Tibial nerve (tissue), 4 donors: ENCODE measurements around the gene DENND11. TPM values are rescaled to one million over a fixed set of nuclear protein-coding genes. Genes with fewer than 3 reads are reported as not detected.

Experiments used
- DNase-seq, 2 donors: peaks; one replicate each; pipeline ENCODE4 v3.0.0-alpha.2; 2019; ENCODE audit warnings: low spot score in 2 of 2
- H3K27ac ChIP-seq, 4 donors: fragments of 200-600 bp; sonication (generic) in 3 of 4; one replicate each; pipeline ENCODE4 v1.5.1; 2017 to 2019; ENCODE audit warnings: mild to moderate bottlenecking in 1 of 4
- H3K27me3 ChIP-seq, 2 donors: fragments of 200-600 bp; sonication (generic) in 1 of 2; one replicate each; pipeline versions ENCODE4 v1.5.1 to v1.6.0; 2017 to 2019
- H3K36me3 ChIP-seq, 3 donors: fragments of 200-600 bp; sonication (generic); one replicate each; pipeline ENCODE4 v1.5.1; 2018 to 2019
- H3K4me1 ChIP-seq, 4 donors: fragments of 200-600 bp; sonication (generic) in 3 of 4; one replicate each; pipeline ENCODE4 v1.5.1; 2017 to 2019
- H3K4me3 ChIP-seq, 4 donors: fragments of 200-600 bp; sonication (generic) in 3 of 4; one replicate each; pipeline ENCODE4 v1.5.1; 2017 to 2019; ENCODE audit warnings: mild to moderate bottlenecking in 1 of 4, moderate library complexity in 1 of 4
- H3K9me3 ChIP-seq, 4 donors: fragments of 200-600 bp; sonication (generic) in 3 of 4; one replicate each; pipeline ENCODE4 v1.5.1; 2017 to 2019
- EP300 ChIP-seq, 2 donors: sonication (generic); formaldehyde crosslinking; IDR thresholded peaks; one replicate each; pipeline ENCODE4 v1.6.1; 2017; ENCODE audit warnings: antibody characterized with exemption in 2 of 2, mild to moderate bottlenecking in 1 of 2
- POLR2A ChIP-seq, 2 donors: fragments of 450-650 bp; IDR thresholded peaks; one replicate each; pipeline ENCODE4 v1.6.1; 2017; ENCODE audit warnings: antibody characterized with exemption in 2 of 2, mild to moderate bottlenecking in 2 of 2, moderate library complexity in 2 of 2
- WGBS, 2 donors: methylation state at CpG; one replicate each; pipeline ENCODE4 v1.1.5; 2018; 5-methylcytosine and 5-hydroxymethylcytosine counted together
- small RNA-seq: library from RNA; depleted of rRNA; stranded (forward); fragments of <200 nt; gene quantifications from one replicate; pipeline ENCODE3, GENCODE V24; 2016
- total RNA-seq, 4 donors: library from RNA; depleted of rRNA; stranded (reverse); fragments of >200 nt; gene quantifications; one replicate each; pipeline ENCODE4 v1.1.0, GENCODE V29; 2016
- TF ChIP-seq, protein P1 (sequence below), 5 experiments: fragments of 200-600 bp in 3 of 5; fragments of 450-650 bp in 2 of 5; sonication (generic) in 3 of 5; IDR thresholded peaks; one replicate each; pipeline ENCODE4 v1.5.1; 2016 to 2019; ENCODE audit warnings: antibody characterized with exemption in 5 of 5, mild to moderate bottlenecking in 3 of 5, moderate library complexity in 2 of 5

DENND11 gene
- total RNA-seq, 4 donors from 2014 or later, result 14.1 to 16.7 (median 15.5) TPM

DNA sequence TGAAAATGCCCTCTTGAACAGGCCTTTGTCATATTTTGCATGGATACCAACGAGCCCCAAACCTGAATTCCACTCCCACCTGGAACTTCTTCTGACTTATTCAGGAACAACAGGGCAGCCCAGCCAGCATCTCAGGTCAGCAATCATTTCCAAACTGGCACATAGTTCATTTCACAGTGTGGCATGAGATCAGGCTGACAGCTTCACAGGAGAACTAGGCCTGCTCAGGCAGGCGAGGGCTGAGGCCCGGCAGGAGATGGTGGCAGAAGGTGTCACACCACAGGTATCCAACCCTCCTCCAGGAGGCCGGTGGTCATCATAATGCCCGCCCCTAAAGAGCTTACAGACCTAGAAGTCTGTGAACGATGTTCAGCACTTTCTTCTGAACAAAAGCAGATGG, 42.5 kb downstream of the DENND11 start:
- 84 to 91% methylated on average over 6 of the region's 6 CpGs for WGBS, 2 donors
- no peaks in the 10 kb centered on the region for H3K9me3 ChIP-seq
- peaks cover 0 to 82% (median 0%) of the 10 kb centered on the region in 3 donors for H3K36me3 ChIP-seq
- peak overlapping the region in 1 of 4 donors; percentile 19 for H3K27ac ChIP-seq
- DNase-seq, result no peak
- H3K4me3 ChIP-seq, result no peak overlapping the region
- H3K27me3 ChIP-seq, result no peaks in the 10 kb centered on the region
- peaks cover 0 to 2% (median 0%) of the 10 kb centered on the region in 4 donors for H3K4me1 ChIP-seq
- TF ChIP-seq, protein P1, sequence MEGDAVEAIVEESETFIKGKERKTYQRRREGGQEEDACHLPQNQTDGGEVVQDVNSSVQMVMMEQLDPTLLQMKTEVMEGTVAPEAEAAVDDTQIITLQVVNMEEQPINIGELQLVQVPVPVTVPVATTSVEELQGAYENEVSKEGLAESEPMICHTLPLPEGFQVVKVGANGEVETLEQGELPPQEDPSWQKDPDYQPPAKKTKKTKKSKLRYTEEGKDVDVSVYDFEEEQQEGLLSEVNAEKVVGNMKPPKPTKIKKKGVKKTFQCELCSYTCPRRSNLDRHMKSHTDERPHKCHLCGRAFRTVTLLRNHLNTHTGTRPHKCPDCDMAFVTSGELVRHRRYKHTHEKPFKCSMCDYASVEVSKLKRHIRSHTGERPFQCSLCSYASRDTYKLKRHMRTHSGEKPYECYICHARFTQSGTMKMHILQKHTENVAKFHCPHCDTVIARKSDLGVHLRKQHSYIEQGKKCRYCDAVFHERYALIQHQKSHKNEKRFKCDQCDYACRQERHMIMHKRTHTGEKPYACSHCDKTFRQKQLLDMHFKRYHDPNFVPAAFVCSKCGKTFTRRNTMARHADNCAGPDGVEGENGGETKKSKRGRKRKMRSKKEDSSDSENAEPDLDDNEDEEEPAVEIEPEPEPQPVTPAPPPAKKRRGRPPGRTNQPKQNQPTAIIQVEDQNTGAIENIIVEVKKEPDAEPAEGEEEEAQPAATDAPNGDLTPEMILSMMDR (IDR thresholded peaks at IDR 0.05), result no peak
- TF ChIP-seq EP300 (IDR thresholded peaks at IDR 0.05), result no peak
- TF ChIP-seq POLR2A (IDR thresholded peaks at IDR 0.05), result no peak

DNA sequence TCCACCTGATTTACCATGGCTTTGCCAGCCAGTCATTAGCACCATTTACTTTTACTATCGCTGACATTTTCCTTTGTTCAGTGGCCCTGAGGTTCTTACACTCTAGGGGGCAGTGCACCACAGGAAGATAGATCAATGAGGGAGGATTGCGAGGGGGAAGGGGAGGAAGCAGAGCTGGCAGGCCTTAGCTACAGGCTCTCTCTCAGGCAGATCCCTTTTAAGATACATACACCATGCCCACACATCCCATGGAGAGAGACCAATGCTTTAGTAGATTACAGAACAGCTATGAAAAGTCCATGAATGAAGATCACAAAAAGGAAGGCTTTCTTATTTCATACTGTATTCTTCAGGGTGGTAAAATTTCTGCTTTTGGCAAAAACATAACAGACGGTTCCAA, 47.4 kb downstream of the DENND11 start:
- H3K9me3 ChIP-seq, result no peaks in the 10 kb centered on the region
- peak in 1 of 2 donors; percentile 76 for DNase-seq
- H3K4me1 ChIP-seq, result peaks cover 0 to 11% (median under 1%) of the 10 kb centered on the region in 4 donors
- H3K27ac ChIP-seq, result peak overlapping the region in 1 of 4 donors; percentile 31
- H3K4me3 ChIP-seq, result no peak overlapping the region
- no peaks in the 10 kb centered on the region for H3K27me3 ChIP-seq
- TF ChIP-seq POLR2A (IDR thresholded peaks at IDR 0.05), result no peak
- TF ChIP-seq, protein P1 (IDR thresholded peaks at IDR 0.05), result peak; percentile 43 to 57 (median 48)
- TF ChIP-seq EP300 (IDR thresholded peaks at IDR 0.05), result peak in 1 of 2 donors; percentile 17
- WGBS, 2 donors, result 33 to 35% methylated on average over 3 of the region's 3 CpGs
- H3K36me3 ChIP-seq, result peaks cover 0 to 57% (median 0%) of the 10 kb centered on the region in 3 donors

DNA sequence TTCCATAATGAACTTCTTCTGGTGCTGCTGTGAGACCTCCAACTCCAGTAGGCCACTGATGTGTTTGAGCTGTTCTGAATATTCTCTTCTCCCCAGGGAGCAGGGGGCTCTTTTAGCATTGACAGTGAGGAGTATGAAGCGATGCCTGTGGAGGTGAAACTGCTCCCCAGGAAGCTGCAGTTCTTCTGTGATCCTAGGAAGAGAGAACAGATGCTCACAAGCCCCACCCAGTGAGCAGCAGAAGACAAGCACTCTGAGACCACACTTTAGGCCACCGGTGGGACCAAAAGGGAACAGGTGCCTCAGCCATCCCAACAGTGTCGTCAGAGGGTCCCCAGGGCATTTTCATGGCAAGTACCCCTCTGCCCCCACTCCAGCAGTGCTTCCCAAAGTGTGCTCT, 49.3 kb downstream of the DENND11 start:
- Histone ChIP-seq H3K9me3 (no peaks in the 10 kb centered on the region), H3K27me3 (no peaks in the 10 kb centered on the region), H3K36me3 (peaks cover 0 to 50% (median 0%) of the 10 kb centered on the region in 3 donors), H3K27ac (no peak overlapping the region), H3K4me1 (peaks cover 0 to 25% (median 8%) of the 10 kb centered on the region in 4 donors), H3K4me3 (no peak overlapping the region)
- no peak for TF ChIP-seq EP300 (IDR thresholded peaks at IDR 0.05)
- TF ChIP-seq, protein P1 (IDR thresholded peaks at IDR 0.05), result no peak
- no peak for TF ChIP-seq POLR2A (IDR thresholded peaks at IDR 0.05)
- 58 to 67% methylated on average over 3 of the region's 3 CpGs for WGBS, 2 donors
- no peak for DNase-seq

Small RNAs within 50 kb of the gene (small RNA-seq; reads per million reads assigned to genes)
- gene RNU1-82P, result not detected

Other genes with a start within 250 kb of the DENND11 start
- gene AGK, start 150.8 kb downstream of the DENND11 start, total RNA-seq, result 10 to 100 TPM; 16.4 to 45.9 (median 26.3) TPM
- not detected for gene WEE2, start 6.2 kb upstream of the DENND11 start, total RNA-seq
- 10 to 100 TPM; 77.9 to 96.3 (median 87.0) TPM for gene SSBP1, start 36.2 kb upstream of the DENND11 start, total RNA-seq
- gene TAS2R3, start 61.9 kb upstream of the DENND11 start, total RNA-seq, result 1 to 10 TPM; 3.1 to 5.9 (median 4.4) TPM
- gene TAS2R4, start 74.5 kb upstream of the DENND11 start, total RNA-seq, result 1 to 10 TPM; 1.5 to 7.3 (median 4.5) TPM
- 1 to 10 TPM; 1.8 to 9.0 (median 5.2) TPM for gene TAS2R5, start 88.1 kb upstream of the DENND11 start, total RNA-seq
- gene PRSS37, start 139.3 kb upstream of the DENND11 start, total RNA-seq, result not detected
- gene OR9A4, start 214.2 kb upstream of the DENND11 start, total RNA-seq, result under 1 TPM in 1 of 4 donors, not detected in 3; 0.59 TPM
- gene CLEC5A, start 244.8 kb upstream of the DENND11 start, total RNA-seq, result 10 to 100 TPM in 1 of 4 donors, 1 to 10 TPM in 3; 3.0 to 13.1 (median 3.7) TPM